Right lobe of liver (tissue), 4 donors: ENCODE data around the gene VPS35L.

Experiments
- CTCF ChIP-seq, 4 donors: fragments of 200-600 bp in 3 of 4; fragments of 450-650 bp in 1 of 4; IDR thresholded peaks; one replicate each; pipeline versions ENCODE4 v1.5.1 to v1.8.0; 2016 to 2022; ENCODE audit warnings: antibody characterized with exemption in 4 of 4, mild to moderate bottlenecking in 2 of 4
- POLR2A ChIP-seq: fragments of 450-650 bp; IDR thresholded peaks from one replicate; pipeline ENCODE4 v1.6.1; 2017; ENCODE audit warnings: antibody characterized with exemption, mild to moderate bottlenecking
- donor health status: DM: no; HTN: no; CAD: no.
- donor health status: DM: no; HTN: no; CAD: no.
- donor health status: DM: no; HTN: yes; CAD: no.

DNA sequence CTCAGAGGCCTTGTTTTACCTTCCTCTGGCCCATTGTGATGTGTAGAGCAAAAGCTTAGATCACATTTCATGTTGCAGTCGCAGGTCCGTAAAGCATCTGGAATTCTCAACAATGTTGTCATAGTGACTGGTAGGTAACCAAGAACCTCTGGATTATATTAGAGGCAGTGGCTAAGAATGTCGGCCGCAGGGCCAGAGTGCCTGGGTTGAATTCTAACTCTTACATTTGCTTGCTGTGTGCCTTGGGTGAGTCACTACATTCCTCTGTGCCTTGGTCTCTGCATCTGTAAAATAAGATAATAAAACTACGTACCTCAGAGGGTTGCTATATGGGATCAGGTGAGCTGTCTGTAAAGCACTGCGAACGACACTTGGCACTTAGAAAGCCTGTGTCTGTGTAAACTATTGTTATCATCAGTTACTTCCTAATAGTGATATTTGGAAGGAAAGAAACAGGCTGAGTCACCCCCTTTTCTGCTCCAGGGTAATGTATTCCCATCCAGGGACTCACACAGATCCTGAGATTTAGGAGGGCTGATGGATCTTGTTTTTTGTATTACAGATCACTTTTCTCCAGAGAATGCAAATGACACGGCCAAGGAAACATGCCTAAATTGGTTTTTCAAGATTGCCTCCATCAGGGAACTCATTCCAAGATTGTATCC, 52.2 kb downstream of the VPS35L start:
- no peak for TF ChIP-seq CTCF (IDR thresholded peaks at IDR 0.05)
- TF ChIP-seq POLR2A = no peak
